HG03139 (cell line): Measurements from ENCODE around the gene SLC16A4.
"Not testable (repeated sequence)": the region's sequence is repeated elsewhere in the genome, so short reads cannot be mapped to it uniquely, and the experiment has no call there.

Experiments
- ATAC-seq: cut with Tn5 transposase; IDR thresholded peaks from one replicate; pipeline ENCODE4 v1.9.1; 2021; ENCODE audit not compliant: unreplicated experiment

Gene SLC16A4

DNA sequence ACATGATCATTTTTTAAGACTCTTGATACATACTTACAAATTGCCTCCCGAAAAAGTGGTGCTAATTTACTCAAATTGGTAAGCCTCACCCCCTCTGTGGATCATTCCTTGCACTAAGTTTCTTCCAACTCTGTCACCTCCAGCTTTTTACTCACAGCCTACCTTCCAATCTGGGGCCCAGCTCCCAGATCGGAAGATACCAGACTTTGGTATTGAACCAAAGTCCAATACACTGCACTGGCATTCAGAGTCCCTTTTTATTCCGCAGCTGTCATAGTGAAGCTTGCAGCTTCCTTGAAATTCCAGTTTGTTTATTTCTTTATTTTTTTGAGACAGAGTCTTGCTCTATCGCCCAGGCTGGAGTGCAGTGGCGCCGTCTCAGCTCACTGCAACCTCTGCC, 18.5 kb upstream of the SLC16A4 start:
- no peak for ATAC-seq

DNA sequence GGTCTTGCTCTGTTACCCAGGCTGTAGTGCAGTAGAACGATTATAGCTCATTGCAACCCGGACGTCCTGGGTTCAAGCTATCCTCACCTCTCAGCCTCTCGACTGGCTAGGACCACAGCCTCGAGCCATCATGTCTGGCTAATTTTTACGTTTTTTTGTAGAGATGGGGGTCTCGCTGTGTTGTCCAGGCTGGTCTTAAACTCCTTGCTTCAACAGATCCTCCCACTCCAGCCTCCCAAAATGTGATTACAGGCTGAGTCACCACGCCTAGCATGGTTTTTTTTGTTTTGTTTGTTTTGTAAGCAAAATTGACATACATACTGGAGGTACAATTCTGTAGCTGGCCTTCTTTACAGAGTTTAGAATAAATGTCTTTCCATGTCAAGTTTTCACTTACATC, 17.7 kb upstream of the SLC16A4 start:
- ATAC-seq = no peak

DNA sequence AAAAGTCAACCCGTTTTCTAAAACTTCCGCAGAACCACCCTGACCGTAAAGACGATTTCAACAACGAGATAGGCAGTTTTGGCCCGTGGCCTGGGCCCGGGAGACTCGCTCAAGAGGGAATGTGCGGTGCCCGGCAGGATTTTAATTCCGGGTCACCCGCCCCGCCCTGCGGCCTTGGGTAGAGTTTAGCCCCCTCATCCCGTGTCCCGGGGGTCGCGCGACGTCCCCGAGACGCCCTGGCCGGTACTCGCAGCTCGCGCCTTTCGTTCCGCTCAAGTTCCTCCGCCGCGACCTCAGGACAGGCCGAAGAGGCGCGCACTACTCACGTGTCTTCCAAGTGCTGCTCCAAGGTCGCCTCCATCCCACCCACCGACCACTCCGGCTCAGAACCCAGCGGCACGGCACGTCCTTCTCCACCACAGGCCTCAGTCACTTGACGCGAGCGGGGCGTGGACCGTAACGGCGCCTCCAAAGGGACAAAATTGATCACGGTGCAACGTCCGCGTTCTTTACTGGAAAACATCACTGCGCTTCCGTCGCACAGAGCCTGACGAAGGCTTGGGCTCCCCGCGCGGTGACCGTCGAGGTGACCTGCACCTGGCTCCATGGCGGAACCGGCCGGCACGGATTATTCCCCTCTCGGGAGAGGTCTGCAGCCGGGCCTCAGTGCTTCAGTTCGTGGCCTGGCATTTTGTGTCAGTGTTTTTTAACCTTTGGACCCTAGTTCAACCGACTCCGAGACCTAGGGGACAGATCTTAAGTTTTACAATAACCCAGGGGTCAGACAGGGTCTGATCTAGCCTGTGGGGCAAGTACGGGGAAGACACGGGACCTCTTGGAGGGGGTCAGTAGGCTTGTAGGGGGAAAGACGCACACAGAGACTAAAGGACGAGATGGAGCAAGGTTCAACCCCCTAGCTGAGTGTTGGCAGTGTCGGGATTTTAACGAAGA, 16.7 kb upstream of the SLC16A4 start, which contains the start of gene LAMTOR5:
Gene LAMTOR5, minus strand, starts transcription at position 435 of the 951 bp plus-strand sequence. Its CDS starts 74 bp downstream, at position 361.
- ATAC-seq = peak; percentile 86

- ATAC-seq = not testable (repeated sequence)
Measured at GRCh38 chr1:110406407-110406806, 15.6 kb upstream of the SLC16A4 start.

DNA sequence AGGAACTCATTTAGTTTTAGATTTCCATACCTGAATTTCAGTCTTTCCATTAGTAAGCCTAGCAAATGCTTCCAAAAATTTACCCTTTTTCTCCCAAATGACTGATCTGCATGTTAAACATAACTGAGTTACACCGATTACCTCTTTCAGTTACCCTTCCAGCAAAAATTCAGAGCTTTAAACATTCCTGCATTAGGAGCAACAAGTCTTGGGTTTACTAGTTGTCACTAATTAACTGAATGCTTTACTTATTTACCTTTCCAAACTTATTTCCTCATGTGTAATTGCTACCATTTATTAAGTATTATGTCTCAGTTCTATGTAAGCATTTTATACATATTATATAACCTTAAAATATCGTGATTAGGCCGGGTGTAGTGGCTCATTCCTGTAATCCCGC, 13.6 kb upstream of the SLC16A4 start:
- no peak for ATAC-seq

- no peak for ATAC-seq
Measured at GRCh38 chr1:110403805-110404204, 13.0 kb upstream of the SLC16A4 start.

GRCh38 chr1:110396259-110396958, 5.6 kb upstream of the SLC16A4 start:
- not testable (repeated sequence) for ATAC-seq

- ATAC-seq = no peak
Measured at GRCh38 chr1:110394493-110394820, 3.6 kb upstream of the SLC16A4 start.

DNA sequence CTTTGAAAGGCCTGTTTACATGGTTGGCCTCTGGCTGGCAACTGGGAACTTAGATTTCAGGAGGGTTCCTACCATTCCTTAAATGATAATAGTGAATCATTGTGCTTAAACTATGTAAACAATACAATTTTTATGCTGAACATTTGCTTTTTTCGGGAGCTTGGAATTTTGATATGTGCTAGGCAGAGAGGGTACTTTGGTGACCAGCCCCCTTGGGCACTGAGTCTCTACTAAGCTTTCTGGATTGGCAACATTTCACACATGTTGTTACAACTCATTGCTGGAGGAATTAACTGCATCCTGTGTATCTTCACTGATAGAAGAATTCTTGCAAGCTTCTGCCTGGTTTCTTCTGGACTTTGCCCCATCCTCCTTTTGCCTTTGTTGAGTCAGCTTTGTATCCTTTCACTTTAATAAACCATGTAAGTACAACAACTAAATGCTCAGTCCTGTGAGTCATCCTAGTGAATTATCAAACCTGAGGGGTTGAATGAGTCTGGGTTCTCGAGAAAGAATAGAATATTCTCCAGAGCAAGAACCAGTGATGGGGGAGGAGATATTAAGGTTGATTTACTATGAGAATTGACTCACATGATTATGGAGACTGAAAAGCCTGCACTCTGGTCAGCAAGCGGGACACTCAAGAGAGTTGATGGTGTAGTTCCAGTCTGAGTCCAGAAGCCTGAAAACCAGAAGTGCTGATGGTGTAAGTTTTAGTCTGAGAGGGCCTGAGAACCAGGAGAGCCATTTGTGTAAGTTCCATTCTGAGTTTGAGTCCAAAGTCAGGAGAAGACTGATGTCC, 3.1 kb upstream of the SLC16A4 start:
- no peak for ATAC-seq

GRCh38 chr1:110393286-110393685, 2.5 kb upstream of the SLC16A4 start:
- no peak for ATAC-seq

- ATAC-seq = no peak
Measured at GRCh38 chr1:110390096-110390495, 730 bp downstream of the SLC16A4 start.

- no peak for ATAC-seq
Measured at GRCh38 chr1:110387048-110387754, 3.6 kb downstream of the SLC16A4 start.

- no peak for ATAC-seq
Measured at GRCh38 chr1:110385369-110385768, 5.5 kb downstream of the SLC16A4 start.

GRCh38 chr1:110384581-110385321, 6.1 kb downstream of the SLC16A4 start:
- ATAC-seq = peak; percentile 57

DNA sequence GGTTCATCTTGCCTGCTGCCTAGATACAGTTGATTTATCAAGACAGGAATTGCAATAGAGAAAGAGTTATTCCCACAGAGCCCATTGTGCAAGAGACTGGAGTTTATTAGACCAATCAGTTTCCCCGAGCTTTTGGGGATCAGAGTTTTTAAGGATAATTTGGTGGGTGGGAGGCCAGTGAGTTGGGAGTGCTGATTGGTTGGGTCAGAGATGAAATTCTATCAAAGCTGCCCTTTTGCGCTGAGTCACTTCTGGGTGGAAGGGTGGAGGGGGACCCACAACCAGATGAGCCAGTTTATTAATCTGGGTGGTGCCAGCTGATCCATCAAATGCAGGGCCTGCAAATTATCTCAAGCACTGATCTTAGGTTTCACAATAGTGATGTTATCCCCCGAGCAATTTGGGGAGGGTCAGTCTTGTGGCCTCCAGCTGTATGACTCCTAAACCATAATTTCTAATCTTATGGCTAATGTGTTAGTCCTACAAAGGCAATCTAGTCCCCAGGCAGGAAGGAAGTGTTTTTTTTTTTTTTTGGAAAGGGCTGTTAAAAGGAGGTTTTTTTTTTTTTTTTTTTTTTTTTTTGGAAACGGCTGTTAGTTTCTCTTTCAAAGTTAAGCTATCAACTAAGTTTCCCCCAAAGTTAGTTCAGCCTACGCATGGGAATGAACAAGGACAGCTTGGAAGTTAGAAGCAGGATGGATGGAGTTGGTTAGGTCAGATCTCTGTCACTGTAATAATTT, 7.4 kb downstream of the SLC16A4 start:
- no peak for ATAC-seq

GRCh38 chr1:110380672-110381283, 10.0 kb downstream of the SLC16A4 start:
- no peak for ATAC-seq

- no peak for ATAC-seq
Measured at GRCh38 chr1:110375490-110375889, 15.3 kb downstream of the SLC16A4 start.

GRCh38 chr1:110370827-110371226, 20.0 kb downstream of the SLC16A4 start:
- no peak for ATAC-seq

DNA sequence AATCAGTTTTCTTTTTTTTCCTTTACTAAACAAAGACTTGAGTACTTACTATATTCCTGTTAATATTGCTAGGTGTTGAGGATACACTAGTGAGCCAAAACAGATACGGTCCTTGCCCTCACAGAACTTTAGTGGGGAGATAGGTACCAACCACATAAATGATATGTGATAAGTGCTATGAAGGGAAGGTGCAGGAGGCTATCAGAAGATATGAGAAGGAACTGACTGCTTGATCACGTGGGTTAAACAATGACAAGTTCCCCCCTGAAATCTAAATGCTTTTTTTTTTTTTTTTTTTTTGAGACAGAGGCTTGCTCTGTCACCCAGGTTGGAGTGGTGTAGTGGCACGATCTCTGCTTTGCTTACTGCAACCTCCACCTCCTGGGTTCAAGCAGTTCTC, 26.6 kb downstream of the SLC16A4 start:
- no peak for ATAC-seq
